IPS DF 19.7 (cell line): ENCODE data around the gene CFAP68.
"Not testable (repeated sequence)": the region's sequence is repeated elsewhere in the genome, so short reads cannot be mapped to it uniquely, and the experiment has no call there.

Experiments
- DNase-seq: peaks from one replicate; pipeline ENCODE4 v3.0.0-alpha.2; 2013; ENCODE audit warnings: low read depth, low spot score

CFAP68 gene

GRCh38 chr11:111870522-111870885 is 8.8 kb upstream of the CFAP68 start:
- no peak for DNase-seq

GRCh38 chr11:111870886-111871692 is 8.3 kb upstream of the CFAP68 start, which contains the start of gene ALG9:
Gene ALG9 (minus strand): TSS chr11:111871581. CDS start chr11:111871482, 99 bp downstream.
- DNase-seq: peak; percentile 57

GRCh38 chr11:111871693-111872161 is 7.6 kb upstream of the CFAP68 start:
- no peak for DNase-seq

GRCh38 chr11:111878385-111878848 is 924 bp upstream of the CFAP68 start:
- no peak for DNase-seq

GRCh38 chr11:111879637-111879960 is 258 bp downstream of the CFAP68 start:
- DNase-seq: no peak

- no peak for DNase-seq
Observed at GRCh38 chr11:111882202-111882601, 2.9 kb downstream of the CFAP68 start.

GRCh38 chr11:111885053-111885452 is 5.7 kb downstream of the CFAP68 start:
- not testable (repeated sequence) for DNase-seq

GRCh38 chr11:111886032-111886431 is 6.7 kb downstream of the CFAP68 start:
- DNase-seq: no peak

- DNase-seq: no peak
Observed at GRCh38 chr11:111886844-111887243, 7.5 kb downstream of the CFAP68 start.

GRCh38 chr11:111905411-111905810 is 26.1 kb downstream of the CFAP68 start:
- no peak for DNase-seq

- DNase-seq: no peak
Observed at GRCh38 chr11:111906680-111907079, 27.3 kb downstream of the CFAP68 start.

- no peak for DNase-seq
Observed at GRCh38 chr11:111908639-111909305, 29.4 kb downstream of the CFAP68 start.

- DNase-seq: no peak
Observed at GRCh38 chr11:111909378-111909777, 30.0 kb downstream of the CFAP68 start.

GRCh38 chr11:111910676-111911562 is 31.6 kb downstream of the CFAP68 start:
- DNase-seq: no peak

- DNase-seq: no peak
Observed at GRCh38 chr11:111911563-111912401, 32.4 kb downstream of the CFAP68 start, which contains the start of gene CRYAB. Gene CRYAB (minus strand): TSS chr11:111911770. CDS start chr11:111911724, 46 bp downstream.

GRCh38 chr11:111912535-111912934 is 33.2 kb downstream of the CFAP68 start, which contains the start of gene HSPB2:
Gene HSPB2 (plus strand): TSS chr11:111912734. CDS start chr11:111912830, 96 bp downstream.
- DNase-seq: no peak

- no peak for DNase-seq
Observed at GRCh38 chr11:111913031-111913861, 33.9 kb downstream of the CFAP68 start.

- no peak for DNase-seq
Observed at GRCh38 chr11:111913997-111914396, 34.7 kb downstream of the CFAP68 start.

- no peak for DNase-seq
Observed at GRCh38 chr11:111916768-111917167, 37.4 kb downstream of the CFAP68 start.

GRCh38 chr11:111917312-111917711 is 38.0 kb downstream of the CFAP68 start:
- no peak for DNase-seq
